ENCODE data around the gene HK1. TPM values are rescaled to one million over a fixed set of nuclear protein-coding genes. Genes with fewer than 3 reads are reported as not detected.
"Not testable (repeated sequence)": the region's sequence is repeated elsewhere in the genome, so short reads cannot be mapped to it uniquely, and the experiment has no call there.

The HK1 gene
- total RNA-seq, 1 donor from 2014 or later, result 182 TPM

GRCh38 chr10:69295027-69295636 is 16.8 kb downstream of the HK1 start:
- peaks cover 5% of the 10 kb centered on the region for H3K27me3 ChIP-seq (ENCODE audit: control insufficient read depth, insufficient read depth, low read length)
- FAIRE-seq (no peak), DNase-seq (ENCODE audit: low read depth) (no peak)
- no peaks in the 10 kb centered on the region for H3K36me3 ChIP-seq (ENCODE audit: control insufficient read depth, insufficient read depth, low read length)
- H3K4me3 ChIP-seq (ENCODE audit: low read depth, low read length), result no peak overlapping the region
- TF ChIP-seq, protein P1, sequence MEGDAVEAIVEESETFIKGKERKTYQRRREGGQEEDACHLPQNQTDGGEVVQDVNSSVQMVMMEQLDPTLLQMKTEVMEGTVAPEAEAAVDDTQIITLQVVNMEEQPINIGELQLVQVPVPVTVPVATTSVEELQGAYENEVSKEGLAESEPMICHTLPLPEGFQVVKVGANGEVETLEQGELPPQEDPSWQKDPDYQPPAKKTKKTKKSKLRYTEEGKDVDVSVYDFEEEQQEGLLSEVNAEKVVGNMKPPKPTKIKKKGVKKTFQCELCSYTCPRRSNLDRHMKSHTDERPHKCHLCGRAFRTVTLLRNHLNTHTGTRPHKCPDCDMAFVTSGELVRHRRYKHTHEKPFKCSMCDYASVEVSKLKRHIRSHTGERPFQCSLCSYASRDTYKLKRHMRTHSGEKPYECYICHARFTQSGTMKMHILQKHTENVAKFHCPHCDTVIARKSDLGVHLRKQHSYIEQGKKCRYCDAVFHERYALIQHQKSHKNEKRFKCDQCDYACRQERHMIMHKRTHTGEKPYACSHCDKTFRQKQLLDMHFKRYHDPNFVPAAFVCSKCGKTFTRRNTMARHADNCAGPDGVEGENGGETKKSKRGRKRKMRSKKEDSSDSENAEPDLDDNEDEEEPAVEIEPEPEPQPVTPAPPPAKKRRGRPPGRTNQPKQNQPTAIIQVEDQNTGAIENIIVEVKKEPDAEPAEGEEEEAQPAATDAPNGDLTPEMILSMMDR (IDR thresholded peaks at IDR 0.05; ENCODE audit: insufficient read depth, low read length, severe bottlenecking), result no peak

DNA sequence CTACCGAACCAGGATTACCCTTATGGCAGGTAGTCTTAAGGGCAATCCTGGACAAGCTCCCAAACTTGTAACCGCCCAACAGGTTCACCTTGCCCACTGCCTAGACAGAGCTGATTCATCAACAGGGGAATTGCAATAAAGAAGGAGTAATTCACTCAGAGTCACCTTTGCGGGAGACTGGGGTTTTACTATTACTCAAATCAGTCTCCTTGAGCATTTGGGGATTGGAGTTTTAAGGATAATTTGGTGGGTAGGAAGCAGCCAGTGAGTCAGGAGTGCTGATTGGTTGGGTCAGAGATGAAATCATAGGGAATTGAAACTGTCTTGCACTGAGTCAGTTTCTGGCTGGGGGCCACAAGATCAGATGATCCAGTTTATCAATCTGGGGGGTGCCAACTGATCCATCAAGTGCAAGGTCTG is 25.3 kb downstream of the HK1 start:
- DNase-seq (ENCODE audit: low read depth), result peak; percentile 69
- FAIRE-seq, result no peak

DNA sequence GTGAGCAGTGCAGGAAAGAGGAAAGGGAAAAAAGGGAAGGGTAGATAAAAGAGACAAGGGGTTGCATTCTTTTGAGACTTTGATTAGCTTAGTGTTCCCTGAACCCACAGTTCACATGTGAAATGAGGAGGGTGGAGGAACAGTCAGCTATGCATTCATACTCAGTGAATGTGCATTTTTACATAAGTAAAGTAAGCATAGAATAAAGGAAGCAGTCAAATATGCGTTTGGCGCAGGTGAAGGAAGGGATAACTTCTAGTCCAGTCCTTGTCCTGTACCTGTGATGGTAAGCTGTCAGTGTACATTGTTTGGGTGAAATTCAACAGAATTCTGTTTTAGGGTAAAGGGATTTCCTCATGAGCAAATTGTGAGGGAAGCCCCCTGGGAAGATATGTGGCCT is 28.1 kb downstream of the HK1 start:
- H3K27me3 ChIP-seq (ENCODE audit: control insufficient read depth, insufficient read depth, low read length), result no peaks in the 10 kb centered on the region
- no peaks in the 10 kb centered on the region for H3K36me3 ChIP-seq (ENCODE audit: control insufficient read depth, insufficient read depth, low read length)
- H3K4me3 ChIP-seq (ENCODE audit: low read depth, low read length), result no peak overlapping the region
- no peak for FAIRE-seq
- TF ChIP-seq, protein P1 (IDR thresholded peaks at IDR 0.05; ENCODE audit: insufficient read depth, low read length, severe bottlenecking), result no peak
- no peak for DNase-seq (ENCODE audit: low read depth)

More for the DNA sequence above, 25.3 kb downstream of the HK1 start:
- Histone ChIP-seq H3K27me3 (ENCODE audit: control insufficient read depth, insufficient read depth, low read length) (no peaks in the 10 kb centered on the region), H3K4me3 (ENCODE audit: low read depth, low read length) (no peak overlapping the region), H3K36me3 (ENCODE audit: control insufficient read depth, insufficient read depth, low read length) (no peaks in the 10 kb centered on the region)
- TF ChIP-seq, protein P1 (IDR thresholded peaks at IDR 0.05; ENCODE audit: insufficient read depth, low read length, severe bottlenecking), result no peak

- Histone ChIP-seq H3K36me3 (ENCODE audit: control insufficient read depth, insufficient read depth, low read length) (no peaks in the 10 kb centered on the region), H3K27me3 (ENCODE audit: control insufficient read depth, insufficient read depth, low read length) (no peaks in the 10 kb centered on the region), H3K4me3 (ENCODE audit: low read depth, low read length) (no peak overlapping the region)
- TF ChIP-seq, protein P1 (IDR thresholded peaks at IDR 0.05; ENCODE audit: insufficient read depth, low read length, severe bottlenecking), result no peak
- DNase-seq (ENCODE audit: low read depth) (no peak), FAIRE-seq (no peak)
Observed at GRCh38 chr10:69307434-69307833, 29.1 kb downstream of the HK1 start.

- DNase-seq (ENCODE audit: low read depth); FAIRE-seq; H3K27me3 ChIP-seq (ENCODE audit: control insufficient read depth, insufficient read depth, low read length); H3K4me3 ChIP-seq (ENCODE audit: low read depth, low read length); H3K36me3 ChIP-seq (ENCODE audit: control insufficient read depth, insufficient read depth, low read length): not testable (repeated sequence)
Observed at GRCh38 chr10:69308304-69308703, 30.0 kb downstream of the HK1 start.

DNA sequence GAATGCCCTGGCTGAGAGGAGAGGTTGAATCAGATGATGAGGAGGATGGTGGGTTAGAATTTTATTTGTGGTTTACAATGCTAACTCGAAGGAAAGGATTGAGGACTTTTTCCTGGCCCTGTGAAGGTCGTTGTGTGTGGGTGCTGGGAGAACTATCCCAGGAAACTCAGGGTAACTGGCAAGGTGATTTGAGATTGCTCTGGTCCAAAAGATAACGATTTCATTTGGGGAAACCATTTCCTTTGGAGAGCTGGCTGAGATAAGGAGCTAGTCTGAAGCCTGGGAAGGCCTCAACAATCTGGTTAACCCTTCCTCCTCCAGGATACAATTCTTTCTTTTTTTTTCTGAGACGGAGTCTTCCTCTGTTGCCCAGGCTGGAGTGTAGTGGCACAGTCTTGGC is 33.0 kb downstream of the HK1 start:
- FAIRE-seq, result no peak
- H3K4me3 ChIP-seq (ENCODE audit: low read depth, low read length), result no peak overlapping the region

More for the DNA sequence above, 33.0 kb downstream of the HK1 start:
- TF ChIP-seq, protein P1 (IDR thresholded peaks at IDR 0.05; ENCODE audit: insufficient read depth, low read length, severe bottlenecking), result no peak
- Histone ChIP-seq H3K36me3 (ENCODE audit: control insufficient read depth, insufficient read depth, low read length) (no peaks in the 10 kb centered on the region), H3K27me3 (ENCODE audit: control insufficient read depth, insufficient read depth, low read length) (no peaks in the 10 kb centered on the region)
- DNase-seq (ENCODE audit: low read depth), result no peak
